ENCODE data around the gene NDRG3. TPM values are rescaled to one million over a fixed set of nuclear protein-coding genes. Genes with fewer than 3 reads are reported as not detected.

NDRG3 gene
- total RNA-seq, 2 experiments from 2014 or later, result 14.4 to 22.1 TPM

DNA sequence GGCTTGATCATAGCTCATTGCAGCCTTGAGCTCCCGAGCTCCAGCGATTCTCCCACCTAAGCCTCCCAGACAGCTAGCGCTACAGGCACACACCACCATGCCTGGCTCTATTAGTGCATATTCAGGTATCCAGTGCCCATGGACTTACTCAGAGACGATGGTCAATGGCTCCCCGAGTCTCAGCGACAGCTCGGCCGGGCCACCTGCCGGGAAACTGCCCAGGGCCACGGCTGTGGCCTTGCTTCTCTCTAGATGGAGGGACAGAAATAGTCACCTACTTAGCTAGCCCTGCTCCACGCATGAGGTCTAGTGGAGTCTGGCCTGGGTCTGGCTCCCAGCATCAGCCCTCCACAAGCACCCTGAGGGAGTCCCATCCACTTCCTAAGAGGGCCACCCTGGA is 111.5 kb downstream of the NDRG3 start:
- peaks cover 14% of the 10 kb centered on the region for H3K4me1 ChIP-seq (ENCODE audit: insufficient read depth, low read length, poor library complexity, severe bottlenecking)
- H3K27ac ChIP-seq (ENCODE audit: low read depth, low read length, poor library complexity, severe bottlenecking), result no peak overlapping the region
- H3K9me3 ChIP-seq (ENCODE audit: low read length), result no peaks in the 10 kb centered on the region
- no peaks in the 10 kb centered on the region for H3K9me2 ChIP-seq (ENCODE audit: insufficient read depth, low read length)
- intact Hi-C loops (cut with micrococcal nuclease; ENCODE audit: unreplicated experiment), result no loop called here
- H3K4me2 ChIP-seq (ENCODE audit: low read length), result no peak overlapping the region
- H4K20me1 ChIP-seq (ENCODE audit: insufficient read depth, low read length), result no peaks in the 10 kb centered on the region
- no peaks in the 10 kb centered on the region for H3K36me3 ChIP-seq (ENCODE audit: insufficient read depth, low read length)
- TF ChIP-seq, protein P1, sequence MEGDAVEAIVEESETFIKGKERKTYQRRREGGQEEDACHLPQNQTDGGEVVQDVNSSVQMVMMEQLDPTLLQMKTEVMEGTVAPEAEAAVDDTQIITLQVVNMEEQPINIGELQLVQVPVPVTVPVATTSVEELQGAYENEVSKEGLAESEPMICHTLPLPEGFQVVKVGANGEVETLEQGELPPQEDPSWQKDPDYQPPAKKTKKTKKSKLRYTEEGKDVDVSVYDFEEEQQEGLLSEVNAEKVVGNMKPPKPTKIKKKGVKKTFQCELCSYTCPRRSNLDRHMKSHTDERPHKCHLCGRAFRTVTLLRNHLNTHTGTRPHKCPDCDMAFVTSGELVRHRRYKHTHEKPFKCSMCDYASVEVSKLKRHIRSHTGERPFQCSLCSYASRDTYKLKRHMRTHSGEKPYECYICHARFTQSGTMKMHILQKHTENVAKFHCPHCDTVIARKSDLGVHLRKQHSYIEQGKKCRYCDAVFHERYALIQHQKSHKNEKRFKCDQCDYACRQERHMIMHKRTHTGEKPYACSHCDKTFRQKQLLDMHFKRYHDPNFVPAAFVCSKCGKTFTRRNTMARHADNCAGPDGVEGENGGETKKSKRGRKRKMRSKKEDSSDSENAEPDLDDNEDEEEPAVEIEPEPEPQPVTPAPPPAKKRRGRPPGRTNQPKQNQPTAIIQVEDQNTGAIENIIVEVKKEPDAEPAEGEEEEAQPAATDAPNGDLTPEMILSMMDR (conservative IDR thresholded peaks at IDR 0.05; ENCODE audit: low read length), result no peak
- TF ChIP-seq EZH2phosphoT487 (IDR thresholded peaks at IDR 0.05; ENCODE audit: borderline replicate concordance, low read depth, low read length), result no peak
- H3K4me3 ChIP-seq (ENCODE audit: low read depth, low read length, poor library complexity, severe bottlenecking), result no peak overlapping the region
- POLR2A ChIA-PET, result no interaction called here
- no TSS peak for BruUV-seq (replicated peaks)
- no peaks in the 10 kb centered on the region for H3K79me2 ChIP-seq (ENCODE audit: insufficient read depth, low read depth, low read length)
- H2AFZ ChIP-seq (ENCODE audit: low read length), result no peak overlapping the region
- CTCF ChIA-PET (ENCODE audit: unreplicated experiment), result no interaction called here
- DNase-seq (ENCODE audit: low spot score), result no peak

DNA sequence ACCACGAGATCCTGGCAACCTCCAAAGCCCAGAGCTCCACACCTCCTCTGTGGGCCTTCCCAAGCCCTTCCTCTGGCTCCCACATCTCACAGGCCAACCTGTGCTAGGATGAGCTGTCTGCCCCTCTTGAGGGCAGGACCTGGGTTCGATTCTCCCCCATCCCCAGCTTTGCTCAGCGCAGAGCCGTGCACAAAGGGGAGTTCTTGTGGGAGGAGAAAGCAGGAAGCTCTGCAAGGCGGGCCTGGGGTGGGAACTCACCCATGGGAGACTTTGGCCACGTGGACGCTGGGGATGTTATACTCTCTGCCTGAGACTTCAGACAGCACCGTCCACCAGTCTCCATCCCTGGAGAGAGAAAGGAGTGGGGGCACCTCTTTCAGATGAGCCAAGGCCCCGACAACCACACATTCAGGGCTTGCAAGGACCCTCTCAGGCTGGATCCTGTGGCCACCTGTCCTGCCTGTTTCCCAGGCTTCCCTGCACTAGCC is 112.6 kb downstream of the NDRG3 start:
- Histone ChIP-seq H3K4me2 (ENCODE audit: low read length) (no peak overlapping the region), H3K4me1 (ENCODE audit: insufficient read depth, low read length, poor library complexity, severe bottlenecking) (peaks cover 15% of the 10 kb centered on the region), H2AFZ (ENCODE audit: low read length) (no peak overlapping the region), H3K4me3 (ENCODE audit: low read depth, low read length, poor library complexity, severe bottlenecking) (no peak overlapping the region), H3K27ac (ENCODE audit: low read depth, low read length, poor library complexity, severe bottlenecking) (no peak overlapping the region), H4K20me1 (ENCODE audit: insufficient read depth, low read length) (no peaks in the 10 kb centered on the region), H3K9me3 (ENCODE audit: low read length) (no peaks in the 10 kb centered on the region), H3K79me2 (ENCODE audit: insufficient read depth, low read depth, low read length) (no peaks in the 10 kb centered on the region), H3K36me3 (ENCODE audit: insufficient read depth, low read length) (no peaks in the 10 kb centered on the region), H3K9me2 (ENCODE audit: insufficient read depth, low read length) (no peaks in the 10 kb centered on the region)
- DNase-seq (ENCODE audit: low spot score), result no peak
- intact Hi-C loops (cut with micrococcal nuclease; ENCODE audit: unreplicated experiment), result no loop called here
- POLR2A ChIA-PET, result no interaction called here
- no peak for TF ChIP-seq EZH2phosphoT487 (IDR thresholded peaks at IDR 0.05; ENCODE audit: borderline replicate concordance, low read depth, low read length)
- TF ChIP-seq, protein P1 (conservative IDR thresholded peaks at IDR 0.05; ENCODE audit: low read length), result no peak
- CTCF ChIA-PET (ENCODE audit: unreplicated experiment), result no interaction called here
- no TSS peak for BruUV-seq (replicated peaks)

DNA sequence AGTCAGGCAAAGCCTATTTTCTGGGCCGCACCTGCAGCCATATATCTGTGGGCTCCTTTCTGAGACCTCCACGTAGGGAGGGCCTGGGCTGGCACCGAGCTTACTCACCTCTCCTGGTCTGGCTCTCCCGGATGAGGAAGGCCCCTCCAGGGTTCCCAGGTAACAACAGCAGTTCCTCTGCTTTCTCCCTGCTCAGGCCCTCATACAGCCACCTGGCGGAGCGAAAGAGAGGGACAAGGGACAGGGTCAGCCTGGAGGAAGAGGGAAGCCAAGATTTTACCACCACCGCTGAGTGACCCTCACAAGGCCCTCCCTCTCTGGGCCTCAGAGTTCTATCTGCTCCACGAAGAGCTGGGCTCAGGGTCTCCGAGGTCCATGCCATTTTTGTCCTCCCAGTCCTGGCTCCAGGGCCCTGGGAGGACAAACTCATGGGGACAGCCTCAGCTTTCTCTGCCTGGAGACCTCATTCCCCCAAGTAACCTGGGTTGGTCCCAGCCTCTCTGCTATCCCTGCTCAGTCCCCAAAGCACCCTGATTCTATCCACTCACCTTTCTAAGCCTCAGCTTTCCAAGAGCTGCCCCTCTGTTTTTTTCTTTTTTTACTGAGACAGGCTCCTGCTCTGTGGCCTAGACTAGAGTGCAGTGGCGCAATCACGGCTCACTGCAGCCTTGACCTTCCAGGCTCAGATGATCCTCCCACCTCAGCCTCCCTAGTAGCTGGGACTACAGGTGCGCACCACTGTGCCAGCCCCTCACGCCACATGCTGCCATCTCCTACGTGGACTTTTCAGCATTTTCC is 113.2 kb downstream of the NDRG3 start:
- H3K4me3 ChIP-seq (ENCODE audit: low read depth, low read length, poor library complexity, severe bottlenecking), result no peak overlapping the region
- H3K9me3 ChIP-seq (ENCODE audit: low read length), result no peaks in the 10 kb centered on the region
- no peaks in the 10 kb centered on the region for H3K9me2 ChIP-seq (ENCODE audit: insufficient read depth, low read length)
- DNase-seq (ENCODE audit: low spot score), result no peak
- H2AFZ ChIP-seq (ENCODE audit: low read length), result no peak overlapping the region
- no peaks in the 10 kb centered on the region for H3K79me2 ChIP-seq (ENCODE audit: insufficient read depth, low read depth, low read length)
- no TSS peak for BruUV-seq (replicated peaks)
- intact Hi-C loops (cut with micrococcal nuclease; ENCODE audit: unreplicated experiment), result no loop called here
- ChIA-PET POLR2A (no interaction called here), CTCF (ENCODE audit: unreplicated experiment) (no interaction called here)
- H3K4me2 ChIP-seq (ENCODE audit: low read length), result no peak overlapping the region
- H3K36me3 ChIP-seq (ENCODE audit: insufficient read depth, low read length), result no peaks in the 10 kb centered on the region
- H4K20me1 ChIP-seq (ENCODE audit: insufficient read depth, low read length), result no peaks in the 10 kb centered on the region
- H3K27ac ChIP-seq (ENCODE audit: low read depth, low read length, poor library complexity, severe bottlenecking), result no peak overlapping the region
- TF ChIP-seq EZH2phosphoT487 (IDR thresholded peaks at IDR 0.05; ENCODE audit: borderline replicate concordance, low read depth, low read length), result no peak
- TF ChIP-seq, protein P1 (conservative IDR thresholded peaks at IDR 0.05; ENCODE audit: low read length), result no peak
- H3K4me1 ChIP-seq (ENCODE audit: insufficient read depth, low read length, poor library complexity, severe bottlenecking), result peaks cover 15% of the 10 kb centered on the region
